Measurements from ENCODE around the gene CAMSAP3. TPM values are rescaled to one million over a fixed set of nuclear protein-coding genes. Genes with fewer than 3 reads are reported as not detected.
A peak's percentile ranks its signal among the peaks of the same experiment; 100 is the strongest.

The CAMSAP3 gene
- total RNA-seq, 3 donors from 2014 or later (not counting 1 experiment from before 2014, with no cell fraction given): 0.24 to 0.34 TPM; not detected in 1

GRCh38 chr19:7602935-7603497 is 7.4 kb downstream of the CAMSAP3 start:
- Mint-ChIP-seq H3K9me3 (peaks cover 0 to 3% of the 10 kb centered on the region in 2 donors), H3K27me3 (ENCODE audit: low read depth in 2 of 2) (peaks cover 8 to 19% of the 10 kb centered on the region in 2 donors), H3K36me3 (no peaks in the 10 kb centered on the region), H3K4me1 (peaks cover 0 to 8% of the 10 kb centered on the region in 2 donors), H3K4me3 (no peak overlapping the region), H3K27ac (no peak overlapping the region)
- no peak for DNase-seq
- WGBS (ENCODE audit: insufficient coverage): 89% methylated on average over 11 of the region's 11 CpGs
- Histone ChIP-seq H3K9me3 (ENCODE audit: control insufficient read depth, insufficient read depth, low read length) (peaks cover 4% of the 10 kb centered on the region), H3K36me3 (ENCODE audit: control insufficient read depth, insufficient read depth, low read length) (no peaks in the 10 kb centered on the region), H3K27ac (ENCODE audit: low read length) (no peak overlapping the region), H3K27me3 (ENCODE audit: control insufficient read depth, insufficient read depth, low read length) (peaks cover 3% of the 10 kb centered on the region), H3K4me1 (ENCODE audit: control insufficient read depth, insufficient read depth, low read length) (no peaks in the 10 kb centered on the region), H3K4me3 (ENCODE audit: low read length) (no peak overlapping the region)
- intact Hi-C loops (cut with micrococcal nuclease): no loop called here
- ATAC-seq: no peak
- TF ChIP-seq, protein P1, sequence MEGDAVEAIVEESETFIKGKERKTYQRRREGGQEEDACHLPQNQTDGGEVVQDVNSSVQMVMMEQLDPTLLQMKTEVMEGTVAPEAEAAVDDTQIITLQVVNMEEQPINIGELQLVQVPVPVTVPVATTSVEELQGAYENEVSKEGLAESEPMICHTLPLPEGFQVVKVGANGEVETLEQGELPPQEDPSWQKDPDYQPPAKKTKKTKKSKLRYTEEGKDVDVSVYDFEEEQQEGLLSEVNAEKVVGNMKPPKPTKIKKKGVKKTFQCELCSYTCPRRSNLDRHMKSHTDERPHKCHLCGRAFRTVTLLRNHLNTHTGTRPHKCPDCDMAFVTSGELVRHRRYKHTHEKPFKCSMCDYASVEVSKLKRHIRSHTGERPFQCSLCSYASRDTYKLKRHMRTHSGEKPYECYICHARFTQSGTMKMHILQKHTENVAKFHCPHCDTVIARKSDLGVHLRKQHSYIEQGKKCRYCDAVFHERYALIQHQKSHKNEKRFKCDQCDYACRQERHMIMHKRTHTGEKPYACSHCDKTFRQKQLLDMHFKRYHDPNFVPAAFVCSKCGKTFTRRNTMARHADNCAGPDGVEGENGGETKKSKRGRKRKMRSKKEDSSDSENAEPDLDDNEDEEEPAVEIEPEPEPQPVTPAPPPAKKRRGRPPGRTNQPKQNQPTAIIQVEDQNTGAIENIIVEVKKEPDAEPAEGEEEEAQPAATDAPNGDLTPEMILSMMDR (IDR thresholded peaks at IDR 0.05): no peak

DNA sequence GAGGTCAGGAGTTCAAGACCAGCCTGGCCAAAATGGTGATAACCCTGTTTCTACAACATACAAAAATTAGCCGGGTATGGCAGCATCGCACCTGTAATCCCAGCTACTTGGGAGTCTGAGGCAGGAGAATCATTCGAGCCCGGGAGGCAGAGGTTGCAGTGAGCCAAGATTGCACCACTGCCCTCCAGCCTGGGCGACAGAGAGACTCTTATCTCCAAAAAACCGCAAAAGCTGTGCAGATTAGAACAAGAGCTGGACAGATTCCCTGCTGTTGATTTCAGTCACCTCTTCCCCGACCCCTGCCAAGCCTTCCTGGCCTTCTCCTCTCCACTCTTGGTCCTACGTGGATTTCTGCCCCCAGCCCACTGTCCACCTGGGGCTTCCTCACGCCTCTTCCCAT is 8.3 kb downstream of the CAMSAP3 start:
- H3K4me1 ChIP-seq (ENCODE audit: control insufficient read depth, insufficient read depth, low read length): no peaks in the 10 kb centered on the region
- no peak overlapping the region for H3K4me3 Mint-ChIP-seq
- TF ChIP-seq, protein P1 (IDR thresholded peaks at IDR 0.05): no peak
- no peaks in the 10 kb centered on the region for H3K36me3 ChIP-seq (ENCODE audit: control insufficient read depth, insufficient read depth, low read length)
- H3K27me3 ChIP-seq (ENCODE audit: control insufficient read depth, insufficient read depth, low read length): no peaks in the 10 kb centered on the region
- H3K27me3 Mint-ChIP-seq (ENCODE audit: low read depth in 2 of 2): peaks cover 0 to 16% of the 10 kb centered on the region in 2 donors
- H3K27ac ChIP-seq (ENCODE audit: low read length): no peak overlapping the region
- H3K9me3 ChIP-seq (ENCODE audit: control insufficient read depth, insufficient read depth, low read length): peaks cover 4% of the 10 kb centered on the region
- 92% methylated on average over 9 of the region's 9 CpGs for WGBS (ENCODE audit: insufficient coverage)
- no peak overlapping the region for H3K27ac Mint-ChIP-seq
- ATAC-seq: no peak
- no peak for DNase-seq
- no peaks in the 10 kb centered on the region for H3K36me3 Mint-ChIP-seq
- peaks cover 0 to 8% of the 10 kb centered on the region in 2 donors for H3K4me1 Mint-ChIP-seq
- intact Hi-C loops (cut with micrococcal nuclease): no loop called here
- no peak overlapping the region for H3K4me3 ChIP-seq (ENCODE audit: low read length)
- peaks cover 0 to 3% of the 10 kb centered on the region in 2 donors for H3K9me3 Mint-ChIP-seq

GRCh38 chr19:7605490-7606222 is 10.0 kb downstream of the CAMSAP3 start:
- 74% methylated on average over 9 of the region's 14 CpGs for WGBS (ENCODE audit: insufficient coverage)

More at GRCh38 chr19:7605490-7606222, 10.0 kb downstream of the CAMSAP3 start:
- Mint-ChIP-seq H3K27me3 (ENCODE audit: low read depth in 2 of 2) (peaks cover 0 to 16% of the 10 kb centered on the region in 2 donors), H3K27ac (peak overlapping the region in 1 of 2 donors; percentile 47), H3K9me3 (peaks cover 0 to 3% of the 10 kb centered on the region in 2 donors), H3K36me3 (no peaks in the 10 kb centered on the region), H3K4me1 (peaks cover 0 to 8% of the 10 kb centered on the region in 2 donors), H3K4me3 (no peak overlapping the region)
- no peaks in the 10 kb centered on the region for H3K27me3 ChIP-seq (ENCODE audit: control insufficient read depth, insufficient read depth, low read length)
- no peaks in the 10 kb centered on the region for H3K36me3 ChIP-seq (ENCODE audit: control insufficient read depth, insufficient read depth, low read length)
- intact Hi-C loops (cut with micrococcal nuclease): no loop called here
- H3K4me1 ChIP-seq (ENCODE audit: control insufficient read depth, insufficient read depth, low read length): no peaks in the 10 kb centered on the region
- ATAC-seq (peak; percentile 35 to 80 (median 67)), DNase-seq (peak in 1 of 2 donors; percentile 51)
- TF ChIP-seq, protein P1 (IDR thresholded peaks at IDR 0.05): no peak
- peaks cover 4% of the 10 kb centered on the region for H3K9me3 ChIP-seq (ENCODE audit: control insufficient read depth, insufficient read depth, low read length)
- no peak overlapping the region for H3K27ac ChIP-seq (ENCODE audit: low read length)
- no peak overlapping the region for H3K4me3 ChIP-seq (ENCODE audit: low read length)
